Thymus (tissue), 14 donors: ENCODE measurements around the gene PTAFR. TPM values are rescaled to one million over a fixed set of nuclear protein-coding genes. Genes with fewer than 3 reads are reported as not detected.
A peak's percentile ranks its signal among the peaks of the same experiment; 100 is the strongest.

ENCODE experiments used
- DNase-seq, 9 donors: peaks; one replicate each; pipeline ENCODE4 v3.0.0-alpha.2; 2013; ENCODE audit warnings: low spot score in 9 of 9, low read depth in 6 of 9, missing footprints in 1 of 9
- H3K27ac ChIP-seq, 2 donors: one replicate each; pipeline ENCODE4 v1.5.1; 2013; ENCODE audit warnings: control low read depth in 1 of 2, low read depth in 1 of 2, low read length in 1 of 2, mild to moderate bottlenecking in 1 of 2, moderate library complexity in 1 of 2
- H3K27me3 ChIP-seq, 2 donors: one replicate each; pipeline ENCODE4 v1.5.1; 2013; ENCODE audit warnings: low read length in 1 of 2; ENCODE audit not compliant: control insufficient read depth in 2 of 2, insufficient read depth in 1 of 2
- H3K36me3 ChIP-seq, 2 donors: one replicate each; pipeline ENCODE4 v1.5.1; 2013; ENCODE audit warnings: low read length in 1 of 2, mild to moderate bottlenecking in 1 of 2, moderate library complexity in 1 of 2; ENCODE audit not compliant: control insufficient read depth in 2 of 2, insufficient read depth in 2 of 2
- H3K4me1 ChIP-seq, 2 donors: one replicate each; pipeline ENCODE4 v1.5.1; 2013; ENCODE audit warnings: low read length in 2 of 2; ENCODE audit not compliant: control insufficient read depth in 2 of 2, insufficient read depth in 2 of 2
- H3K4me3 ChIP-seq, 2 donors: one replicate each; pipeline ENCODE4 v1.5.1; 2013; ENCODE audit warnings: low read length in 2 of 2, control low read depth in 1 of 2, mild to moderate bottlenecking in 1 of 2
- H3K9me3 ChIP-seq, 2 donors: one replicate each; pipeline ENCODE4 v1.5.1; 2013; ENCODE audit warnings: low read length in 1 of 2, mild to moderate bottlenecking in 1 of 2; ENCODE audit not compliant: control insufficient read depth in 2 of 2, insufficient read depth in 1 of 2
- WGBS: extraction: QIAGEN DNeasy Blood & Tissue Kit; methylation state at CpG from one replicate; pipeline ENCODE4 v1.1.7; 2013; 5-methylcytosine and 5-hydroxymethylcytosine counted together
- long read RNA-seq, 10 donors: transcript quantifications; one replicate each; lab custom pipeline, GENCODE V29; 2026
- polyA plus RNA-seq: library from polyadenylated mRNA; stranded (reverse); fragments of 200-250 nt; gene quantifications from one replicate; pipeline ENCODE4 v1.2.3, GENCODE V29; 2013
- total RNA-seq: library from RNA; stranded (reverse); fragments of 120-200 nt; gene quantifications from one replicate; pipeline ENCODE4 v1.2.4, GENCODE V29; 2013
- donor health status: healthy.

Gene PTAFR
- total RNA-seq (4.9 TPM), polyA plus RNA-seq (3.4 TPM)
- long read RNA-seq, donor 1, full-length matches to known transcripts = 1 of 1 reads
- long read RNA-seq, donor 1, partial matches to known transcripts = 0 of 1 reads
- long read RNA-seq, donor 1, other reads (novel, unspliced or antisense) = 0 of 1 reads
- long read RNA-seq, donor 2, full-length matches to known transcripts = 5 of 5 reads
- long read RNA-seq, donor 2, partial matches to known transcripts = 0 of 5 reads
- long read RNA-seq, donor 2, other reads (novel, unspliced or antisense) = 0 of 5 reads
- long read RNA-seq, donor 3, full-length matches to known transcripts = 1 of 1 reads
- long read RNA-seq, donor 3, partial matches to known transcripts = 0 of 1 reads
- long read RNA-seq, donor 3, other reads (novel, unspliced or antisense) = 0 of 1 reads
- long read RNA-seq, donor 4, full-length matches to known transcripts = 2 of 2 reads
- long read RNA-seq, donor 4, partial matches to known transcripts = 0 of 2 reads
- long read RNA-seq, donor 4, other reads (novel, unspliced or antisense) = 0 of 2 reads
- long read RNA-seq, donor 5, full-length matches to known transcripts = 4 of 4 reads
- long read RNA-seq, donor 5, partial matches to known transcripts = 0 of 4 reads
- long read RNA-seq, donor 5, other reads (novel, unspliced or antisense) = 0 of 4 reads
- long read RNA-seq, donor 6, full-length matches to known transcripts = 2 of 2 reads
- long read RNA-seq, donor 6, partial matches to known transcripts = 0 of 2 reads
- long read RNA-seq, donor 6, other reads (novel, unspliced or antisense) = 0 of 2 reads
- long read RNA-seq, donor 7, full-length matches to known transcripts = 4 of 4 reads
- long read RNA-seq, donor 7, partial matches to known transcripts = 0 of 4 reads
- long read RNA-seq, donor 7, other reads (novel, unspliced or antisense) = 0 of 4 reads
- long read RNA-seq, donor 8, full-length matches to known transcripts = 5 of 5 reads
- long read RNA-seq, donor 8, partial matches to known transcripts = 0 of 5 reads
- long read RNA-seq, donor 8, other reads (novel, unspliced or antisense) = 0 of 5 reads
- long read RNA-seq, donor 9, full-length matches to known transcripts = 1 of 1 reads
- long read RNA-seq, donor 9, partial matches to known transcripts = 0 of 1 reads
- long read RNA-seq, donor 9, other reads (novel, unspliced or antisense) = 0 of 1 reads
- long read RNA-seq, donor 10, full-length matches to known transcripts = 4 of 4 reads
- long read RNA-seq, donor 10, partial matches to known transcripts = 0 of 4 reads
- long read RNA-seq, donor 10, other reads (novel, unspliced or antisense) = 0 of 4 reads

- Histone ChIP-seq H3K36me3 (no peaks in the 10 kb centered on the region), H3K27me3 (peaks cover 0 to 28% of the 10 kb centered on the region in 2 donors), H3K9me3 (no peaks in the 10 kb centered on the region), H3K27ac (no peak within 1 kb of the TSS), H3K4me3 (no peak within 1 kb of the TSS), H3K4me1 (peaks cover 4 to 26% of the 10 kb centered on the region in 2 donors)
- DNase-seq = no peak
- 57% methylated on average over 18 of the region's 18 CpGs for WGBS
Observed at GRCh38 chr1:28176492-28177470, at the start of gene PTAFR. TSS of gene PTAFR (minus strand) at chr1:28176690. CDS start at chr1:28151021, 25,669 bp downstream.

- Histone ChIP-seq H3K27ac (no peak overlapping the region), H3K27me3 (no peaks in the 10 kb centered on the region), H3K36me3 (peaks cover 24 to 47% of the 10 kb centered on the region in 2 donors), H3K4me3 (no peak overlapping the region), H3K9me3 (no peaks in the 10 kb centered on the region), H3K4me1 (no peaks in the 10 kb centered on the region)
- no peak for DNase-seq
- WGBS = 96% methylated on average over 2 of the region's 2 CpGs
Observed at GRCh38 chr1:28213315-28213714, 36.8 kb upstream of the PTAFR start.

GRCh38 chr1:28209700-28210099 lies 33.2 kb upstream of the PTAFR start:
- no peak for DNase-seq
- peak overlapping the region in 1 of 2 donors; percentile 36 for H3K27ac ChIP-seq
- no peaks in the 10 kb centered on the region for H3K4me1 ChIP-seq
- H3K36me3 ChIP-seq = peaks cover 27 to 72% of the 10 kb centered on the region in 2 donors
- no peak overlapping the region for H3K4me3 ChIP-seq
- WGBS = 98% methylated on average over 1 of the region's 1 CpG
- no peaks in the 10 kb centered on the region for H3K27me3 ChIP-seq
- no peaks in the 10 kb centered on the region for H3K9me3 ChIP-seq

GRCh38 chr1:28208818-28209441 lies 32.4 kb upstream of the PTAFR start:
- Histone ChIP-seq H3K27ac (no peak overlapping the region), H3K9me3 (no peaks in the 10 kb centered on the region)

GRCh38 chr1:28205243-28205642 lies 28.8 kb upstream of the PTAFR start:
- Histone ChIP-seq H3K27me3 (no peaks in the 10 kb centered on the region), H3K36me3 (peaks cover 49 to 78% of the 10 kb centered on the region in 2 donors), H3K9me3 (no peaks in the 10 kb centered on the region), H3K4me1 (no peaks in the 10 kb centered on the region), H3K27ac (no peak overlapping the region), H3K4me3 (no peak overlapping the region)
- no peak for DNase-seq
- 98% methylated on average over 4 of the region's 4 CpGs for WGBS

More at GRCh38 chr1:28208818-28209441, 32.4 kb upstream of the PTAFR start:
- H3K27me3 ChIP-seq = no peaks in the 10 kb centered on the region
- 62% methylated on average over 4 of the region's 4 CpGs for WGBS
- H3K4me3 ChIP-seq = no peak overlapping the region
- peak in 6 of 9 donors; percentile 30 to 68 (median 40) for DNase-seq
- H3K4me1 ChIP-seq = no peaks in the 10 kb centered on the region
- H3K36me3 ChIP-seq = peaks cover 30 to 73% of the 10 kb centered on the region in 2 donors

- Histone ChIP-seq H3K4me3 (no peak overlapping the region), H3K36me3 (peaks cover 60 to 65% of the 10 kb centered on the region in 2 donors), H3K9me3 (no peaks in the 10 kb centered on the region), H3K4me1 (peaks cover 0 to 11% of the 10 kb centered on the region in 2 donors), H3K27me3 (no peaks in the 10 kb centered on the region), H3K27ac (no peak overlapping the region)
- DNase-seq = no peak
- WGBS = 96% methylated on average over 6 of the region's 6 CpGs
Observed at GRCh38 chr1:28200234-28200873, 23.9 kb upstream of the PTAFR start.

GRCh38 chr1:28199328-28200233 lies 23.1 kb upstream of the PTAFR start:
- H3K4me3 ChIP-seq = no peak overlapping the region
- H3K27me3 ChIP-seq = no peaks in the 10 kb centered on the region
- peaks cover 0 to 11% of the 10 kb centered on the region in 2 donors for H3K4me1 ChIP-seq
- peak in 2 of 9 donors; percentile 30 to 60 for DNase-seq
- no peaks in the 10 kb centered on the region for H3K9me3 ChIP-seq
- 69% methylated on average over 8 of the region's 8 CpGs for WGBS
- H3K27ac ChIP-seq = peak overlapping the region in 1 of 2 donors; percentile 58
- peaks cover 56 to 63% of the 10 kb centered on the region in 2 donors for H3K36me3 ChIP-seq
